GM23338 (cell line): ENCODE results near the gene SAMD11. TPM values are rescaled to one million over a fixed set of nuclear protein-coding genes. Genes with fewer than 3 reads are reported as not detected.

ENCODE experiments used
- ATAC-seq: fragments of 200-7000 bp; cut with Tn5 transposase; 3 replicates; pipeline ENCODE4 v1.9.1; 2020
- DNase-seq: peaks from one replicate; pipeline ENCODE4 v3.0.0-alpha.2; 2015; ENCODE audit warnings: low spot score
- H2AFZ ChIP-seq: fragments of 200-600 bp; sonication (generic); 2 replicates; pipeline ENCODE4 v1.8.0; 2016; ENCODE audit warnings: antibody characterized with exemption, mild to moderate bottlenecking, moderate library complexity
- H3F3A ChIP-seq: fragments of 200-600 bp; sonication (generic); replicated peaks from 2 replicates; pipeline ENCODE4 v1.8.0; 2017; ENCODE audit warnings: antibody characterized with exemption, mixed run types, low read depth
- H3K27ac ChIP-seq: fragments of 200-600 bp; sonication (generic); 2 replicates; pipeline ENCODE4 v1.6.1; 2016; ENCODE audit warnings: low read depth
- H3K27me3 ChIP-seq: fragments of 200-600 bp; sonication (generic); 2 replicates; pipeline ENCODE4 v1.8.0; 2016; ENCODE audit warnings: mild to moderate bottlenecking, mixed run types, moderate library complexity; ENCODE audit not compliant: insufficient read depth
- H3K36me3 ChIP-seq: fragments of 200-600 bp; sonication (generic); 2 replicates; pipeline ENCODE4 v1.8.0; 2016; ENCODE audit warnings: mild to moderate bottlenecking; ENCODE audit not compliant: insufficient read depth
- H3K4me1 ChIP-seq: fragments of 200-600 bp; sonication (generic); 2 replicates; pipeline ENCODE4 v1.8.0; 2016; ENCODE audit warnings: mild to moderate bottlenecking, moderate library complexity; ENCODE audit not compliant: insufficient read depth
- H3K4me2 ChIP-seq: fragments of 200-600 bp; sonication (generic); 2 replicates; pipeline ENCODE4 v1.7.1; 2017; ENCODE audit warnings: mixed run types
- H3K4me3 ChIP-seq: fragments of 200-600 bp; sonication (generic); 2 replicates; pipeline ENCODE4 v1.6.1; 2016; ENCODE audit warnings: mixed run types
- H3K79me2 ChIP-seq: fragments of 200-600 bp; sonication (generic); replicated peaks from 2 replicates; pipeline ENCODE4 v1.8.0; 2017; ENCODE audit warnings: mild to moderate bottlenecking; ENCODE audit not compliant: insufficient read depth
- H3K9me2 ChIP-seq: fragments of 200-600 bp; sonication (generic); 2 replicates; pipeline ENCODE4 v1.8.0; 2017; ENCODE audit not compliant: insufficient read depth
- H4K20me1 ChIP-seq: fragments of 200-600 bp; sonication (generic); replicated peaks from 2 replicates; pipeline ENCODE4 v1.8.0; 2017; ENCODE audit warnings: mild to moderate bottlenecking; ENCODE audit not compliant: insufficient read depth
- H3K27ac Mint-ChIP-seq: 2 replicates; pipeline ENCODE4 v1.8.0; 2020; ENCODE audit warnings: inconsistent platforms, mild to moderate bottlenecking, moderate library complexity, mixed read lengths
- H3K27me3 Mint-ChIP-seq: 3 replicates; pipeline ENCODE4 v1.8.0; 2022; ENCODE audit warnings: low read depth, mild to moderate bottlenecking, moderate library complexity, mixed read lengths, inconsistent platforms; ENCODE audit not compliant: insufficient read depth, poor library complexity
- H3K36me3 Mint-ChIP-seq: 3 replicates; pipeline ENCODE4 v1.8.0; 2021; ENCODE audit warnings: low read depth, mild to moderate bottlenecking, inconsistent platforms, moderate library complexity, mixed read lengths
- H3K4me1 Mint-ChIP-seq: 3 replicates; pipeline ENCODE4 v1.8.0; 2020; ENCODE audit warnings: mild to moderate bottlenecking, inconsistent platforms, mixed read lengths
- H3K4me3 Mint-ChIP-seq: 3 replicates; pipeline ENCODE4 v1.8.0; 2021; ENCODE audit warnings: moderate library complexity, mild to moderate bottlenecking, inconsistent platforms, mixed read lengths
- H3K9me3 Mint-ChIP-seq: 3 replicates; pipeline ENCODE4 v1.8.0; 2020; ENCODE audit warnings: moderate library complexity, mild to moderate bottlenecking, inconsistent platforms, mixed read lengths
- CREB1 ChIP-seq: fragments of 250-450 bp; sonication (Bioruptor Pico); IDR thresholded peaks from 2 replicates; pipeline ENCODE4 v1.5.0; 2020; ENCODE audit warnings: low read depth, mild to moderate bottlenecking, moderate library complexity
- EZH2 ChIP-seq: fragments of 200-600 bp; sonication (generic); IDR thresholded peaks from one replicate; pipeline ENCODE4 v1.8.0; 2017; ENCODE audit warnings: antibody characterized with exemption, mild to moderate bottlenecking, low read depth; ENCODE audit not compliant: unreplicated experiment
- STAT1 ChIP-seq: IDR thresholded peaks from one replicate; pipeline ENCODE4 v1.6.1; 2016; ENCODE audit warnings: antibody characterized with exemption; ENCODE audit not compliant: unreplicated experiment
- ZNF331 ChIP-seq: fragments of 250-450 bp; sonication (Bioruptor Pico); IDR thresholded peaks from 2 replicates; pipeline ENCODE4 v1.5.0; 2020; ENCODE audit warnings: low read depth, mild to moderate bottlenecking, moderate library complexity
- ZNF462 ChIP-seq: fragments of 250-450 bp; sonication (Bioruptor Pico); IDR thresholded peaks from 2 replicates; pipeline ENCODE4 v1.5.0; 2020; ENCODE audit warnings: mild to moderate bottlenecking, moderate library complexity
- polyA plus RNA-seq: library from polyadenylated mRNA; unstranded; fragments of >200 nt; fragmentation: Nextera tagmentation; extraction: Ambion mirVana; gene quantifications from 2 replicates; pipeline ENCODE4 v1.2.1, GENCODE V29; 2016
- total RNA-seq: library from RNA; depleted of rRNA; stranded (reverse); fragments of >200 nt; shearing (Covaris generic); gene quantifications from 2 replicates; pipeline ENCODE4 v1.2.3, GENCODE V29; 2014
- TF ChIP-seq, protein P1 (sequence below): IDR thresholded peaks from one replicate; pipeline ENCODE4 v1.6.1; 2018; ENCODE audit warnings: antibody characterized with exemption; ENCODE audit not compliant: unreplicated experiment

The SAMD11 gene
- total and polyA plus RNA-seq, 2 experiments from 2014 or later = 0.14 to 0.40 TPM

DNA sequence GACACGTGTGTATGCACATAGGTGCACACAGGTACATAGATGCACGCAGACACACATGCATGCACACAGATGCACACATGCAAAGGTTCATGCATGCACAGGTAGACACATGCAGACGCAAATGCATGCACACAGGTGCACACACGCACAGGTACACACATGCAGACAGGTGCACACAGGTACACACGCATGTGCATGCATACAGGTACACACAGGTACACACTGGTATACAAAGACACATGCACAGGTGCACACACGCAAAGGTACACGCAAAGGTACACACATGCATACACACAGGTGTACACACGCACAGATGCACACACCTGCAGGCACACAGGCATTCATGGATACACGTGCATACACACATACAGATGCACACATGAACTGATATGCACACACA lies 26.5 kb downstream of the SAMD11 start (continued):
- TF ChIP-seq ZNF462 (no peak), CREB1 (CRISPR knock-in tag) (no peak)

DNA sequence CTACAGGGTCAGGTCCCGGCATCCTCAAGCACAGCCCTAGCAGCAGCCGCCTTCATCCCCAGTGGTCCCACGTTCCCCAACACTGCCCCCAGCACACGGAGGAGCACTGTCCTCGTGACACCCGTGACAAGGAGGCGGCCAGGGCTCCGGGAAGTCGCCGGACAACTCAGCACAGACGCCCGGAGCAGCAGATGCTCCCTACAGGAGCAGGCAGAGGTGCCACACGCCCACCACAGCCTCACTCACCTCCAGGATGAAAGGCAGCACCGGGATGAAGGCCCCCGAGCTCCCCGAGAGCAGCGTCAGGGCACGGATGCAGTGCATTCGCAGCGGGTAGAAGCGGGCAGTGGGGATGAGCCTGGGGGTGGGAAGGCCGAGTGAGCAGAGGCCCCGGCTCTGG lies 27.2 kb downstream of the SAMD11 start:
- H3K36me3 Mint-ChIP-seq = peaks cover 59% of the 10 kb centered on the region
- Histone ChIP-seq H4K20me1 (no peaks in the 10 kb centered on the region; the same call in 1 of the 2 replicates), H3K4me1 (no peaks in the 10 kb centered on the region), H3K4me2 (no peak overlapping the region), H3K79me2 (no peaks in the 10 kb centered on the region), H3K27ac (no peak overlapping the region), H3K27me3 (no peaks in the 10 kb centered on the region), H3K9me2 (no peaks in the 10 kb centered on the region), H3F3A (no peaks in the 10 kb centered on the region), H3K4me3 (no peak overlapping the region), H2AFZ (no peak overlapping the region), H3K36me3 (peaks cover 25% of the 10 kb centered on the region)
- no peaks in the 10 kb centered on the region for H3K4me1 Mint-ChIP-seq
- H3K9me3 Mint-ChIP-seq = no peaks in the 10 kb centered on the region; the same call in 2 of the 3 replicates
- H3K27me3 Mint-ChIP-seq = peaks cover 10% of the 10 kb centered on the region
- H3K4me3 Mint-ChIP-seq = no peak overlapping the region
- no peak overlapping the region for H3K27ac Mint-ChIP-seq
- ATAC-seq (no peak), DNase-seq (no peak)
- no peak for TF ChIP-seq ZNF331 (CRISPR knock-in tag)
- TF ChIP-seq ZNF462 = no peak
- no peak for TF ChIP-seq CREB1 (CRISPR knock-in tag)
- no peak for TF ChIP-seq STAT1
- TF ChIP-seq, protein P1, sequence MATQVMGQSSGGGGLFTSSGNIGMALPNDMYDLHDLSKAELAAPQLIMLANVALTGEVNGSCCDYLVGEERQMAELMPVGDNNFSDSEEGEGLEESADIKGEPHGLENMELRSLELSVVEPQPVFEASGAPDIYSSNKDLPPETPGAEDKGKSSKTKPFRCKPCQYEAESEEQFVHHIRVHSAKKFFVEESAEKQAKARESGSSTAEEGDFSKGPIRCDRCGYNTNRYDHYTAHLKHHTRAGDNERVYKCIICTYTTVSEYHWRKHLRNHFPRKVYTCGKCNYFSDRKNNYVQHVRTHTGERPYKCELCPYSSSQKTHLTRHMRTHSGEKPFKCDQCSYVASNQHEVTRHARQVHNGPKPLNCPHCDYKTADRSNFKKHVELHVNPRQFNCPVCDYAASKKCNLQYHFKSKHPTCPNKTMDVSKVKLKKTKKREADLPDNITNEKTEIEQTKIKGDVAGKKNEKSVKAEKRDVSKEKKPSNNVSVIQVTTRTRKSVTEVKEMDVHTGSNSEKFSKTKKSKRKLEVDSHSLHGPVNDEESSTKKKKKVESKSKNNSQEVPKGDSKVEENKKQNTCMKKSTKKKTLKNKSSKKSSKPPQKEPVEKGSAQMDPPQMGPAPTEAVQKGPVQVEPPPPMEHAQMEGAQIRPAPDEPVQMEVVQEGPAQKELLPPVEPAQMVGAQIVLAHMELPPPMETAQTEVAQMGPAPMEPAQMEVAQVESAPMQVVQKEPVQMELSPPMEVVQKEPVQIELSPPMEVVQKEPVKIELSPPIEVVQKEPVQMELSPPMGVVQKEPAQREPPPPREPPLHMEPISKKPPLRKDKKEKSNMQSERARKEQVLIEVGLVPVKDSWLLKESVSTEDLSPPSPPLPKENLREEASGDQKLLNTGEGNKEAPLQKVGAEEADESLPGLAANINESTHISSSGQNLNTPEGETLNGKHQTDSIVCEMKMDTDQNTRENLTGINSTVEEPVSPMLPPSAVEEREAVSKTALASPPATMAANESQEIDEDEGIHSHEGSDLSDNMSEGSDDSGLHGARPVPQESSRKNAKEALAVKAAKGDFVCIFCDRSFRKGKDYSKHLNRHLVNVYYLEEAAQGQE = no peak
- TF ChIP-seq EZH2 = no peak
